Upper lobe of left lung (tissue), 6 donors: Measurements from ENCODE around the gene ZDHHC8. TPM values are rescaled to one million over a fixed set of nuclear protein-coding genes. Genes with fewer than 3 reads are reported as not detected.
A peak's percentile ranks its signal among the peaks of the same experiment; 100 is the strongest.

ENCODE experiments used
- ATAC-seq, 2 donors: fragments of 200-7000 bp; cut with Tn5 transposase; one replicate each; pipeline ENCODE4 v1.9.1; 2022; ENCODE audit warnings: mild to moderate bottlenecking in 2 of 2, moderate library complexity in 2 of 2; ENCODE audit not compliant: low FRiP score in 2 of 2
- DNase-seq, 2 donors: peaks; one replicate each; pipeline ENCODE4 v3.0.0-alpha.2; 2019 to 2020
- H3K27ac ChIP-seq, 4 donors: fragments of 200-600 bp; sonication (generic); one replicate each; pipeline ENCODE4 v1.5.1; 2016 to 2019
- H3K27me3 ChIP-seq, 4 donors: fragments of 200-600 bp; sonication (generic); one replicate each; pipeline ENCODE4 v1.5.1; 2017 to 2019
- H3K36me3 ChIP-seq, 4 donors: fragments of 200-600 bp; sonication (generic); one replicate each; pipeline ENCODE4 v1.5.1; 2016 to 2019
- H3K4me1 ChIP-seq, 4 donors: fragments of 200-600 bp; sonication (generic); one replicate each; pipeline ENCODE4 v1.5.1; 2018 to 2019
- H3K4me3 ChIP-seq, 4 donors: fragments of 200-600 bp; sonication (generic); one replicate each; pipeline ENCODE4 v1.5.1; 2017 to 2019; ENCODE audit warnings: mild to moderate bottlenecking in 2 of 4, moderate library complexity in 1 of 4
- H3K9me3 ChIP-seq, 4 donors: fragments of 200-600 bp; sonication (generic); one replicate each; pipeline ENCODE4 v1.5.1; 2018 to 2019
- CTCF ChIP-seq, 6 experiments: fragments of 450-650 bp in 4 of 6; fragments of 200-600 bp in 2 of 6; sonication (generic) in 2 of 6; IDR thresholded peaks; one replicate each; pipeline ENCODE4 v1.5.1; 2016 to 2019; ENCODE audit warnings: antibody characterized with exemption in 6 of 6
- EP300 ChIP-seq, 4 donors: sonication (generic); formaldehyde crosslinking; IDR thresholded peaks; one replicate each; pipeline ENCODE4 v1.5.1; 2017; ENCODE audit warnings: antibody characterized with exemption in 4 of 4, control low read depth in 2 of 4
- POLR2A ChIP-seq, 4 donors: fragments of 450-650 bp; IDR thresholded peaks; one replicate each; pipeline ENCODE4 v1.5.1; 2016 to 2017; ENCODE audit warnings: antibody characterized with exemption in 4 of 4, mild to moderate bottlenecking in 2 of 4
- POLR2AphosphoS5 ChIP-seq, 2 donors: sonication (generic); formaldehyde crosslinking; IDR thresholded peaks; one replicate each; pipeline ENCODE4 v1.5.1; 2017; ENCODE audit warnings: antibody characterized with exemption in 2 of 2
- WGBS, 2 donors: methylation state at CpG; one replicate each; pipeline ENCODE4 v1.1.5; 2017 to 2018; 5-methylcytosine and 5-hydroxymethylcytosine counted together
- total RNA-seq, 6 donors: library from RNA; depleted of rRNA in 4 of 6; stranded (reverse); fragments of >200 nt in 4 of 6; gene quantifications; one replicate each; pipeline versions ENCODE4 v1.1.0 to v1.2.1, GENCODE V29; 2016 to 2021
- donor health status: DM: no; HTN: no; CAD: no; lungs with moderate emphysema.
- donor health status: DM: no; HTN: yes; CAD: no; lungs with severe emphysema.

The ZDHHC8 gene
- total RNA-seq, 6 donors from 2014 or later, result 19.5 to 87.1 (median 63.9) TPM

GRCh38 chr22:20127318-20127868 lies 4.2 kb upstream of the ZDHHC8 start:
- peaks cover 0 to 46% (median 36%) of the 10 kb centered on the region in 4 donors for H3K36me3 ChIP-seq

DNA sequence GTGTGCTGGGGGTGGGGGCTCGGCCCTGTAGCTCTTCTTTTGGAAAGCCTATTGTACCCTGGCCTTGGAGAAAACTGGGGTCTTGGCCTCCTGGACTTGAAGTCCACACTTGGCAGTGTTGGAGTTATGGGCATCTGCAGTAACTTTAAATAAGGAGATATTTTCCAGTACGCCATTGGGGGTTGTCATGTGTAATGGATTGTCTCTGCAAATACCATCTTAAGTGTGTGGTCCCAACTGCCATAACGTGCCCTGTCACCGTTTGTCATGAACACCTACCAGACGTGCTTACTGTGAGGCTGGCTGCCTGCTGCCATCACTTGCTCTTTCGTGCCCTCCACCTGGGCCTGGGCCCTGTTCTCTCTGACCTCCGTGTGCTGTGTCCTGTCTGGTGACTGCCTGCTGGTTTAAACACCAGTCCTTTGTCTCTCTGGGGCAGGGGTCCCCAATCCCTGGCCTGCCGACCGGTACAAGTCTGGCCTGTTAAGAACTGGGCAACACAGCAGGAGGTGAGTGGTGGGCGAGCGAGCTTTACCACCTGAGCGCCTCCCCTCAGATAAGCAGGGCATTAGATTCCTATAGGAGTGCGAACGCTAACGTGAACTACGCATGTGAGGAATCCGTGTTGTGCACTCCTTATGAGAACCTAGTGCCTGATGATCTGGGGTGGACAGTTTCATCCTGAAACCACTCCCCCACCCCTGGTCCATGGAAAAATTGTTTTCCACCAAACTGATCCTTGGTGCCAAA lies 3.6 kb upstream of the ZDHHC8 start:
- 80 to 83% methylated on average over 16 of the region's 17 CpGs for WGBS, 2 donors
- H3K27me3 ChIP-seq, result no peaks in the 10 kb centered on the region
- no peaks in the 10 kb centered on the region for H3K9me3 ChIP-seq
- H3K36me3 ChIP-seq, result peaks cover 0 to 45% (median 35%) of the 10 kb centered on the region in 4 donors
- TF ChIP-seq POLR2A (IDR thresholded peaks at IDR 0.05) (no peak), POLR2AphosphoS5 (IDR thresholded peaks at IDR 0.05) (no peak), EP300 (IDR thresholded peaks at IDR 0.05) (no peak), CTCF (IDR thresholded peaks at IDR 0.05) (no peak)
- DNase-seq (peak in 1 of 2 donors; percentile 26), ATAC-seq (no peak)
- H3K4me3 ChIP-seq, result no peak overlapping the region
- peaks cover 7 to 22% (median 14%) of the 10 kb centered on the region in 4 donors for H3K4me1 ChIP-seq
- no peak overlapping the region for H3K27ac ChIP-seq

More at GRCh38 chr22:20127318-20127868, 4.2 kb upstream of the ZDHHC8 start:
- DNase-seq (peak in 1 of 2 donors; percentile 63), ATAC-seq (no peak)
- Histone ChIP-seq H3K9me3 (no peaks in the 10 kb centered on the region), H3K4me3 (no peak overlapping the region), H3K27me3 (no peaks in the 10 kb centered on the region), H3K4me1 (peaks cover under 1 to 16% (median 7%) of the 10 kb centered on the region in 4 donors), H3K27ac (no peak overlapping the region)
- WGBS, 2 donors, result 86 to 93% methylated on average over 11 to 14 of the region's 15 CpGs
- TF ChIP-seq POLR2AphosphoS5 (IDR thresholded peaks at IDR 0.05) (no peak), CTCF (IDR thresholded peaks at IDR 0.05) (no peak), EP300 (IDR thresholded peaks at IDR 0.05) (no peak), POLR2A (IDR thresholded peaks at IDR 0.05) (no peak)

- DNase-seq (no peak), ATAC-seq (no peak)
- Histone ChIP-seq H3K27ac (no peak overlapping the region), H3K36me3 (peaks cover 0 to 42% (median 34%) of the 10 kb centered on the region in 4 donors), H3K4me1 (peaks cover 13 to 27% (median 19%) of the 10 kb centered on the region in 4 donors), H3K9me3 (no peaks in the 10 kb centered on the region), H3K4me3 (no peak overlapping the region), H3K27me3 (no peaks in the 10 kb centered on the region)
- WGBS, 2 donors, result 60 to 65% methylated on average over 2 of the region's 2 CpGs
- TF ChIP-seq POLR2AphosphoS5 (IDR thresholded peaks at IDR 0.05), result no peak
- TF ChIP-seq CTCF (IDR thresholded peaks at IDR 0.05), result no peak
These were observed 3.0 kb upstream of the ZDHHC8 start for GRCh38 chr22:20128619-20128901.

DNA sequence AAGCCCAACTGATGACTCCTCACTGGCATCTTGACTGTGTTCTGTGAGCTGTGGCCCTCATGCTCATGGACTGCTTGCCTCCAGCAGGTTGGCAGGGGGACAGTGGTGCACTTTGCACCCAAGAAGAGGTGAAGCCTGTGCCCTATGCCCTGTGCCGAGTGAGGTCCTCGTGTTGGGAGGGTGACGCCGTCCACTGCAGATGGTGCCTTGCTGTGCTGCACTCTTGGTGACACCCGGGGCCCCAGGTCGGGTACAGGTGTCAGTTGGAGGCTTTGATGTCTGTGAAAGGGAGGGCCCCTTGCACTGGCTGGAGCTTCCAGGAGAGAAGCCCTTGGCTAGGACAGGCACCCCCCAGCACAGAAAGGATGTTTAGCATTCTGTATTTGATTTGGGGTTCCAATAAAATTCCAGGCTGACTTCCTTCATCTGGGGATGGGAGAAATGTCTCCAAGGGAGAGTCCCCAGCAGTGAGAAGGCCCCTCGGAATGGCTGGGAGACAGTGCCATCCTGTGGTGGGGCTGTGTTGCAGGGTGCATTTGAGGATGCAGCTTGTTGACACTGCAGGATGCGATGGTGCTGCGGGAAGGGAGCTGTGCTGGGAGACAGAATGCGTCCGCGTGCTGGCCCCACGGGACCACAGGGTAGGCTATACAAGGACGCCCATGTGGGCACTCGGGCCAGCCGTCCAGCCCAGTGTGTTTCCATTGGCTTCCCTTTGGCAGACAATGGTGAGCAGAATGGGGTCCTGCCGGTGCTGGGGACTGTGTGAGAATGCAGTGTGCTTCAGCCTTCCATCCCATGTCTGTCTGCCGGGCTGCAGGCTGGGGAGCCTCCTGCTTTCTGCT lies 2.5 kb upstream of the ZDHHC8 start:
- Histone ChIP-seq H3K27me3 (no peaks in the 10 kb centered on the region), H3K9me3 (no peaks in the 10 kb centered on the region), H3K4me3 (no peak overlapping the region), H3K4me1 (peaks cover 18 to 33% (median 25%) of the 10 kb centered on the region in 4 donors), H3K36me3 (peaks cover 0 to 37% (median 30%) of the 10 kb centered on the region in 4 donors), H3K27ac (no peak overlapping the region)
- TF ChIP-seq POLR2AphosphoS5 (IDR thresholded peaks at IDR 0.05), result no peak
- TF ChIP-seq CTCF (IDR thresholded peaks at IDR 0.05), result peak in 2 of 6 experiments; percentile 17 to 27
- DNase-seq, result peak in 1 of 2 donors; percentile 52
- ATAC-seq, result no peak
- 38 to 50% methylated on average over 14 to 18 of the region's 18 CpGs for WGBS, 2 donors
